HEK293 (cell line): ENCODE results near the gene SMS.
A peak's percentile ranks its signal among the peaks of the same experiment; 100 is the strongest.

Experiments
- EGR2 ChIP-seq: fragments of 450-650 bp; formaldehyde crosslinking; IDR thresholded peaks from 2 replicates; pipeline ENCODE4 v1.5.1; 2016; ENCODE audit warnings: low read depth, missing biosample characterization, missing genetic modification characterization
- GLIS1 ChIP-seq: fragments of 450-650 bp; formaldehyde crosslinking; IDR thresholded peaks from 2 replicates; pipeline ENCODE4 v1.5.1; 2016; ENCODE audit warnings: missing biosample characterization, missing genetic modification characterization
- KLF10 ChIP-seq: fragments of 450-650 bp; IDR thresholded peaks from 2 replicates; pipeline ENCODE4 v1.5.1; 2018; ENCODE audit warnings: missing biosample characterization, mild to moderate bottlenecking, missing genetic modification characterization
- KLF9 ChIP-seq: fragments of 450-650 bp; formaldehyde crosslinking; IDR thresholded peaks from 2 replicates; pipeline ENCODE4 v1.5.1; 2016; ENCODE audit warnings: missing biosample characterization, missing genetic modification characterization, low read depth
- MEIS1 ChIP-seq: sonication (generic); formaldehyde crosslinking; IDR thresholded peaks from 2 replicates; pipeline ENCODE4 v1.8.1; 2022; ENCODE audit warnings: missing genetic modification reagents, mild to moderate bottlenecking, borderline replicate concordance
- SP2 ChIP-seq: fragments of 450-650 bp; formaldehyde crosslinking; IDR thresholded peaks from 2 replicates; pipeline ENCODE4 v1.5.1; 2016; ENCODE audit warnings: missing biosample characterization, missing genetic modification characterization
- SP3 ChIP-seq: fragments of 450-650 bp; formaldehyde crosslinking; IDR thresholded peaks from 2 replicates; pipeline ENCODE4 v1.5.1; 2016; ENCODE audit warnings: missing biosample characterization, missing genetic modification characterization
- WT1 ChIP-seq: fragments of 450-650 bp; formaldehyde crosslinking; IDR thresholded peaks from 2 replicates; pipeline ENCODE4 v1.5.1; 2016; ENCODE audit warnings: missing biosample characterization, missing genetic modification characterization
- ZBTB20 ChIP-seq: fragments of 450-650 bp; formaldehyde crosslinking; IDR thresholded peaks from 2 replicates; pipeline ENCODE4 v1.5.1; 2016; ENCODE audit warnings: missing biosample characterization, missing genetic modification characterization
- ZFHX2 ChIP-seq: fragments of 450-650 bp; formaldehyde crosslinking; conservative IDR thresholded peaks from 2 replicates; pipeline ENCODE4 v1.5.1; 2016; ENCODE audit warnings: missing biosample characterization, missing genetic modification characterization
- ZFP41 ChIP-seq: fragments of 450-650 bp; formaldehyde crosslinking; IDR thresholded peaks from 2 replicates; pipeline ENCODE4 v1.5.1; 2016; ENCODE audit warnings: missing biosample characterization, missing genetic modification characterization, borderline replicate concordance
- ZIC2 ChIP-seq: fragments of 450-650 bp; formaldehyde crosslinking; IDR thresholded peaks from 2 replicates; pipeline ENCODE4 v1.5.1; 2016; ENCODE audit warnings: missing biosample characterization, missing genetic modification characterization
- ZNF169 ChIP-seq: fragments of 450-650 bp; formaldehyde crosslinking; IDR thresholded peaks from 2 replicates; pipeline ENCODE4 v1.5.1; 2016; ENCODE audit warnings: missing biosample characterization, missing genetic modification characterization
- ZNF239 ChIP-seq: fragments of 450-650 bp; formaldehyde crosslinking; IDR thresholded peaks from 2 replicates; pipeline ENCODE4 v1.5.1; 2016; ENCODE audit warnings: missing biosample characterization, missing genetic modification characterization
- ZNF248 ChIP-seq: fragments of 450-650 bp; formaldehyde crosslinking; IDR thresholded peaks from 2 replicates; pipeline ENCODE4 v1.5.1; 2017; ENCODE audit warnings: missing biosample characterization, missing genetic modification characterization
- ZNF311 ChIP-seq: fragments of 450-650 bp; formaldehyde crosslinking; IDR thresholded peaks from 2 replicates; pipeline ENCODE4 v1.5.1; 2017; ENCODE audit warnings: missing biosample characterization, missing genetic modification characterization, borderline replicate concordance
- ZNF473 ChIP-seq: fragments of 450-650 bp; formaldehyde crosslinking; IDR thresholded peaks from 2 replicates; pipeline ENCODE4 v1.5.1; 2017; ENCODE audit warnings: missing biosample characterization, missing genetic modification characterization
- ZNF596 ChIP-seq: fragments of 450-650 bp; IDR thresholded peaks from 2 replicates; pipeline ENCODE4 v1.5.0; 2018; ENCODE audit warnings: missing biosample characterization, mild to moderate bottlenecking, missing genetic modification characterization, moderate library complexity
- ZNF610 ChIP-seq: fragments of 450-650 bp; formaldehyde crosslinking; IDR thresholded peaks from 2 replicates; pipeline ENCODE4 v1.5.1; 2016; ENCODE audit warnings: missing biosample characterization, missing genetic modification characterization, borderline replicate concordance
- ZNF624 ChIP-seq: fragments of 450-650 bp; formaldehyde crosslinking; IDR thresholded peaks from 2 replicates; pipeline ENCODE4 v1.5.1; 2017; ENCODE audit warnings: missing biosample characterization, missing genetic modification characterization
- ZNF660 ChIP-seq: fragments of 450-650 bp; IDR thresholded peaks from 2 replicates; pipeline ENCODE4 v1.5.1; 2018; ENCODE audit warnings: missing biosample characterization, mild to moderate bottlenecking, missing genetic modification characterization
- ZNF76 ChIP-seq: fragments of 450-650 bp; formaldehyde crosslinking; IDR thresholded peaks from 2 replicates; pipeline ENCODE4; 2016; ENCODE audit warnings: low read depth, missing biosample characterization, missing genetic modification characterization, borderline replicate concordance
- ZNF768 ChIP-seq: fragments of 450-650 bp; formaldehyde crosslinking; IDR thresholded peaks from 2 replicates; pipeline ENCODE4 v1.5.1; 2018; ENCODE audit warnings: missing biosample characterization, mild to moderate bottlenecking, missing genetic modification characterization
- ZNF785 ChIP-seq: fragments of 450-650 bp; formaldehyde crosslinking; IDR thresholded peaks from 2 replicates; pipeline ENCODE4 v1.5.1; 2016; ENCODE audit warnings: missing biosample characterization, missing genetic modification characterization
- TF ChIP-seq, protein P1 (sequence below): sonication (generic); formaldehyde crosslinking; IDR thresholded peaks from 2 replicates; pipeline ENCODE4 v1.8.1; 2022; ENCODE audit warnings: mild to moderate bottlenecking, moderate library complexity, missing genetic modification reagents
- TF ChIP-seq, protein P2 (sequence below): fragments of 450-650 bp; formaldehyde crosslinking; IDR thresholded peaks from 2 replicates; pipeline ENCODE4 v1.5.1; 2016; ENCODE audit warnings: missing biosample characterization, missing genetic modification characterization
- TF ChIP-seq, protein P3 (sequence below): fragments of 450-650 bp; formaldehyde crosslinking; IDR thresholded peaks from 2 replicates; pipeline ENCODE4 v1.5.1; 2016; ENCODE audit warnings: missing biosample characterization, missing genetic modification characterization
- TF ChIP-seq, protein P4 (sequence below): fragments of 450-650 bp; formaldehyde crosslinking; IDR thresholded peaks from 2 replicates; pipeline ENCODE4 v1.5.1; 2016; ENCODE audit warnings: missing biosample characterization, missing genetic modification characterization
- TF ChIP-seq, protein P5 (sequence below): fragments of 450-650 bp; formaldehyde crosslinking; optimal IDR thresholded peaks from 2 replicates; pipeline ENCODE3; 2016; ENCODE audit warnings: missing biosample characterization, mild to moderate bottlenecking, missing genetic modification characterization
- TF ChIP-seq, protein P6 (sequence below): fragments of 450-650 bp; formaldehyde crosslinking; IDR thresholded peaks from 2 replicates; pipeline ENCODE4 v1.5.1; 2016; ENCODE audit warnings: missing biosample characterization, missing genetic modification characterization
- TF ChIP-seq, protein P7 (sequence below): fragments of 450-650 bp; formaldehyde crosslinking; IDR thresholded peaks from 2 replicates; pipeline ENCODE4 v1.5.1; 2016; ENCODE audit warnings: missing biosample characterization, missing genetic modification characterization

Gene SMS

DNA sequence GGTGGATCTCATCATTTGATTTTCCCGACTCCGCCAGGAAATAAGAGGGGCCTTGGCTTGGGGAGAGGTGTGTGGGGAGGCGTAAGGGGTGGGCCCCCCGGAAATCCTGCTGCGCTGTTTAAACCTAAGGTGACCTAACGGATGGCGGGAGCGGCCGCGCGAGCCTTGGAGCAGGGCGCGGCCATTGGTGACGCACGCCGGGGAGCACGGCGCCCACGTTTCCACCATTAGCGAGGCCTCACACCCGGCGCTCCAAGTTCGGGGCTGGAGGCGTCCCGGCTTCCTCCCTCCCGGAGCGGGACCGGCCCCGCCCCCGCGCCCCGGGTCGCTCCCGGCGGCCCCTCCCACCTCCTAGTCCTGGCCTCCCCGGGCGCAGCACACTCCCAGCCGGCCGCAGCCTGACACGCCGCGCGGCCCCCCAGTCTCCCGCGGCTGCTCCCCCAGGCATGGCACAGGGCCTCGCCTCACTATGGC lies at the start of gene SMS (continued):
- TF ChIP-seq, protein P1, sequence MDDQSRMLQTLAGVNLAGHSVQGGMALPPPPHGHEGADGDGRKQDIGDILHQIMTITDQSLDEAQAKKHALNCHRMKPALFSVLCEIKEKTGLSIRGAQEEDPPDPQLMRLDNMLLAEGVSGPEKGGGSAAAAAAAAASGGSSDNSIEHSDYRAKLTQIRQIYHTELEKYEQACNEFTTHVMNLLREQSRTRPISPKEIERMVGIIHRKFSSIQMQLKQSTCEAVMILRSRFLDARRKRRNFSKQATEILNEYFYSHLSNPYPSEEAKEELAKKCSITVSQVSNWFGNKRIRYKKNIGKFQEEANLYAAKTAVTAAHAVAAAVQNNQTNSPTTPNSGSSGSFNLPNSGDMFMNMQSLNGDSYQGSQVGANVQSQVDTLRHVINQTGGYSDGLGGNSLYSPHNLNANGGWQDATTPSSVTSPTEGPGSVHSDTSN: no peak
- TF ChIP-seq WT1 (tag by site-specific recombination): no peak; the same call in 1 of the 2 replicates
- TF ChIP-seq ZNF610 (tag by site-specific recombination): 0 out of 2 replicates have a peak, but pooled peaks have one; percentile 36
- TF ChIP-seq ZNF169 (tag by site-specific recombination): no peak
- TF ChIP-seq, protein P2, sequence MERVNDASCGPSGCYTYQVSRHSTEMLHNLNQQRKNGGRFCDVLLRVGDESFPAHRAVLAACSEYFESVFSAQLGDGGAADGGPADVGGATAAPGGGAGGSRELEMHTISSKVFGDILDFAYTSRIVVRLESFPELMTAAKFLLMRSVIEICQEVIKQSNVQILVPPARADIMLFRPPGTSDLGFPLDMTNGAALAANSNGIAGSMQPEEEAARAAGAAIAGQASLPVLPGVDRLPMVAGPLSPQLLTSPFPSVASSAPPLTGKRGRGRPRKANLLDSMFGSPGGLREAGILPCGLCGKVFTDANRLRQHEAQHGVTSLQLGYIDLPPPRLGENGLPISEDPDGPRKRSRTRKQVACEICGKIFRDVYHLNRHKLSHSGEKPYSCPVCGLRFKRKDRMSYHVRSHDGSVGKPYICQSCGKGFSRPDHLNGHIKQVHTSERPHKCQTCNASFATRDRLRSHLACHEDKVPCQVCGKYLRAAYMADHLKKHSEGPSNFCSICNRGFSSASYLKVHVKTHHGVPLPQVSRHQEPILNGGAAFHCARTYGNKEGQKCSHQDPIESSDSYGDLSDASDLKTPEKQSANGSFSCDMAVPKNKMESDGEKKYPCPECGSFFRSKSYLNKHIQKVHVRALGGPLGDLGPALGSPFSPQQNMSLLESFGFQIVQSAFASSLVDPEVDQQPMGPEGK (tag by site-specific recombination): peak; percentile 85
- no peak for TF ChIP-seq ZNF248 (tag by site-specific recombination)
- TF ChIP-seq EGR2: peak; percentile 75
- TF ChIP-seq ZFHX2 (tag by site-specific recombination): peak; percentile 94
- TF ChIP-seq, protein P3, sequence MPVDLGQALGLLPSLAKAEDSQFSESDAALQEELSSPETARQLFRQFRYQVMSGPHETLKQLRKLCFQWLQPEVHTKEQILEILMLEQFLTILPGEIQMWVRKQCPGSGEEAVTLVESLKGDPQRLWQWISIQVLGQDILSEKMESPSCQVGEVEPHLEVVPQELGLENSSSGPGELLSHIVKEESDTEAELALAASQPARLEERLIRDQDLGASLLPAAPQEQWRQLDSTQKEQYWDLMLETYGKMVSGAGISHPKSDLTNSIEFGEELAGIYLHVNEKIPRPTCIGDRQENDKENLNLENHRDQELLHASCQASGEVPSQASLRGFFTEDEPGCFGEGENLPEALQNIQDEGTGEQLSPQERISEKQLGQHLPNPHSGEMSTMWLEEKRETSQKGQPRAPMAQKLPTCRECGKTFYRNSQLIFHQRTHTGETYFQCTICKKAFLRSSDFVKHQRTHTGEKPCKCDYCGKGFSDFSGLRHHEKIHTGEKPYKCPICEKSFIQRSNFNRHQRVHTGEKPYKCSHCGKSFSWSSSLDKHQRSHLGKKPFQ (tag by site-specific recombination): 0 out of 2 replicates have a peak, but pooled peaks have one; percentile 16
- TF ChIP-seq KLF9 (tag by site-specific recombination): peak; percentile 88
- TF ChIP-seq ZNF768 (tag by site-specific recombination): no peak
- TF ChIP-seq, protein P4, sequence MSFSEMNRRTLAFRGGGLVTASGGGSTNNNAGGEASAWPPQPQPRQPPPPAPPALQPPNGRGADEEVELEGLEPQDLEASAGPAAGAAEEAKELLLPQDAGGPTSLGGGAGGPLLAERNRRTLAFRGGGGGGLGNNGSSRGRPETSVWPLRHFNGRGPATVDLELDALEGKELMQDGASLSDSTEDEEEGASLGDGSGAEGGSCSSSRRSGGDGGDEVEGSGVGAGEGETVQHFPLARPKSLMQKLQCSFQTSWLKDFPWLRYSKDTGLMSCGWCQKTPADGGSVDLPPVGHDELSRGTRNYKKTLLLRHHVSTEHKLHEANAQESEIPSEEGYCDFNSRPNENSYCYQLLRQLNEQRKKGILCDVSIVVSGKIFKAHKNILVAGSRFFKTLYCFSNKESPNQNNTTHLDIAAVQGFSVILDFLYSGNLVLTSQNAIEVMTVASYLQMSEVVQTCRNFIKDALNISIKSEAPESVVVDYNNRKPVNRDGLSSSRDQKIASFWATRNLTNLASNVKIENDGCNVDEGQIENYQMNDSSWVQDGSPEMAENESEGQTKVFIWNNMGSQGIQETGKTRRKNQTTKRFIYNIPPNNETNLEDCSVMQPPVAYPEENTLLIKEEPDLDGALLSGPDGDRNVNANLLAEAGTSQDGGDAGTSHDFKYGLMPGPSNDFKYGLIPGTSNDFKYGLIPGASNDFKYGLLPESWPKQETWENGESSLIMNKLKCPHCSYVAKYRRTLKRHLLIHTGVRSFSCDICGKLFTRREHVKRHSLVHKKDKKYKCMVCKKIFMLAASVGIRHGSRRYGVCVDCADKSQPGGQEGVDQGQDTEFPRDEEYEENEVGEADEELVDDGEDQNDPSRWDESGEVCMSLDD (tag by site-specific recombination): peak; percentile 57; the same call in 1 of the 2 replicates
- TF ChIP-seq GLIS1 (tag by site-specific recombination): peak; percentile 76
- TF ChIP-seq ZIC2 (tag by site-specific recombination): peak; percentile 73
- peak; percentile 43; the same call in 1 of the 2 replicates for TF ChIP-seq ZBTB20
- TF ChIP-seq ZFP41 (tag by site-specific recombination): no peak
- TF ChIP-seq KLF10: peak; percentile 62; the same call in 1 of the 2 replicates
- peak; percentile 80 for TF ChIP-seq SP2 (tag by site-specific recombination)
- TF ChIP-seq SP3 (tag by site-specific recombination): peak; percentile 76
- no peak for TF ChIP-seq ZNF624
- TF ChIP-seq ZNF76 (tag by site-specific recombination): peak; percentile 38; the same call in 1 of the 2 replicates
- TF ChIP-seq, protein P5, sequence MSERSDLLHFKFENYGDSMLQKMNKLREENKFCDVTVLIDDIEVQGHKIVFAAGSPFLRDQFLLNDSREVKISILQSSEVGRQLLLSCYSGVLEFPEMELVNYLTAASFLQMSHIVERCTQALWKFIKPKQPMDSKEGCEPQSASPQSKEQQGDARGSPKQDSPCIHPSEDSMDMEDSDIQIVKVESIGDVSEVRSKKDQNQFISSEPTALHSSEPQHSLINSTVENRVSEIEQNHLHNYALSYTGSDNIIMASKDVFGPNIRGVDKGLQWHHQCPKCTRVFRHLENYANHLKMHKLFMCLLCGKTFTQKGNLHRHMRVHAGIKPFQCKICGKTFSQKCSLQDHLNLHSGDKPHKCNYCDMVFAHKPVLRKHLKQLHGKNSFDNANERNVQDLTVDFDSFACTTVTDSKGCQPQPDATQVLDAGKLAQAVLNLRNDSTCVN: peak; percentile 72
- TF ChIP-seq, protein P6, sequence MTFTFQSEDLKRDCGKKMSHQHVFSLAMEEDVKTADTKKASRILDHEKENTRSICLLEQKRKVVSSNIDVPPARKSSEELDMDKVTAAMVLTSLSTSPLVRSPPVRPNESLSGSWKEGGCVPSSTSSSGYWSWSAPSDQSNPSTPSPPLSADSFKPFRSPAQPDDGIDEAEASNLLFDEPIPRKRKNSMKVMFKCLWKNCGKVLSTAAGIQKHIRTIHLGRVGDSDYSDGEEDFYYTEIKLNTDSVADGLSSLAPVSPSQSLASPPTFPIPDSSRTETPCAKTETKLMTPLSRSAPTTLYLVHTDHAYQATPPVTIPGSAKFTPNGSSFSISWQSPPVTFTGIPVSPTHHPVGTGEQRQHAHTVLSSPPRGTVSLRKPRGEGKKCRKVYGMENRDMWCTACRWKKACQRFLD (tag by site-specific recombination): no peak
- TF ChIP-seq ZNF473 (tag by site-specific recombination): no peak
- TF ChIP-seq ZNF785 (tag by site-specific recombination): no peak
- no peak for TF ChIP-seq ZNF596 (tag by site-specific recombination)
- peak; percentile 44; the same call in 1 of the 2 replicates for TF ChIP-seq ZNF660 (tag by site-specific recombination)
- TF ChIP-seq, protein P7, sequence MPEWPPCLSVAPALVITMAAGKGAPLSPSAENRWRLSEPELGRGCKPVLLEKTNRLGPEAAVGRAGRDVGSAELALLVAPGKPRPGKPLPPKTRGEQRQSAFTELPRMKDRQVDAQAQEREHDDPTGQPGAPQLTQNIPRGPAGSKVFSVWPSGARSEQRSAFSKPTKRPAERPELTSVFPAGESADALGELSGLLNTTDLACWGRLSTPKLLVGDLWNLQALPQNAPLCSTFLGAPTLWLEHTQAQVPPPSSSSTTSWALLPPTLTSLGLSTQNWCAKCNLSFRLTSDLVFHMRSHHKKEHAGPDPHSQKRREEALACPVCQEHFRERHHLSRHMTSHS: no peak
- TF ChIP-seq ZNF239: no peak
- TF ChIP-seq ZNF311 (tag by site-specific recombination): no peak
- no peak for TF ChIP-seq MEIS1
